ENCODE data around the gene USP33. TPM values are rescaled to one million over a fixed set of nuclear protein-coding genes. Genes with fewer than 3 reads are reported as not detected.
"Not testable (repeated sequence)": the region's sequence is repeated elsewhere in the genome, so short reads cannot be mapped to it uniquely, and the experiment has no call there.

The USP33 gene
- total RNA-seq, 1 experiment from 2014 or later: 36.1 TPM

DNA sequence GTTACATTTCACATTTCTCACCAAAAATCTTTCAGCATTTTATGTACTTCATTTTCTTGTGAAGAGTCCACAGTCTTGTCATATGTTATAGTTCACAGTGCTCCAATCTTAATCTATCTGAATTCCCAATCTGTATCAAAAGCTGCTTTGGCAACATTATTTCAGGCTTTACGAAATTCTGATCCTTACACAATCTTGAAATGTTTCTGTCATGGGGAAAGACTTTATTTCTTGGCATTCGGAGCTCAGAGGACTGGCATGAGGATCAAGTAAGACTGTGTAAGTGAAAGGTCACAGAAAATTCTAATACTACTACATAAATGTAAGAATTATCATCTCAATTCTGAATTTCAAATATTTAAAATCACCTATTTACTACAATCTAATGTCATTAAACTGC, 2.0 kb downstream of the USP33 start:
- ChIA-PET CTCF (no interaction called here), POLR2A (no interaction called here)
- H3K4me1 ChIP-seq: peaks cover 7% of the 10 kb centered on the region; the same call in 1 of the 2 replicates
- Mint-ChIP-seq H3K4me3 (ENCODE audit: unreplicated experiment) (no peak overlapping the region), H3K27ac (ENCODE audit: unreplicated experiment) (no peak overlapping the region), H3K4me1 (ENCODE audit: low read depth, unreplicated experiment) (peaks cover 19% of the 10 kb centered on the region), H3K27me3 (ENCODE audit: insufficient read depth, unreplicated experiment) (no peaks in the 10 kb centered on the region), H3K36me3 (ENCODE audit: insufficient read depth, unreplicated experiment) (no peaks in the 10 kb centered on the region), H3K9me3 (ENCODE audit: unreplicated experiment) (no peaks in the 10 kb centered on the region)
- TF ChIP-seq CTCF (IDR thresholded peaks at IDR 0.05; ENCODE audit: insufficient read depth in 1 of 2, low read depth in 1 of 2, low read length in 1 of 2, severe bottlenecking in 1 of 2, unreplicated experiment in 1 of 2): no peak
- no peak for DNase-seq
- H3K4me3 ChIP-seq (ENCODE audit: low read depth, low read length): no peak overlapping the region
- no TSS peak for BruUV-seq (replicated peaks)
- intact Hi-C loops (cut with micrococcal nuclease; ENCODE audit: unreplicated experiment): no loop called here
- H3K27me3 ChIP-seq (replicated peaks; ENCODE audit: control insufficient read depth, insufficient read depth, low read length): no peaks in the 10 kb centered on the region
- no peaks in the 10 kb centered on the region for H3K36me3 ChIP-seq (ENCODE audit: control insufficient read depth, insufficient read depth, low read length)
- H3K9me3 ChIP-seq: no peaks in the 10 kb centered on the region

- H3K36me3 ChIP-seq (ENCODE audit: control insufficient read depth, insufficient read depth, low read length): no peaks in the 10 kb centered on the region
- CTCF ChIA-PET: no interaction called here
- peaks cover 19% of the 10 kb centered on the region for H3K4me1 Mint-ChIP-seq (ENCODE audit: low read depth, unreplicated experiment)
- no peak overlapping the region for H3K27ac Mint-ChIP-seq (ENCODE audit: unreplicated experiment)
- POLR2A ChIA-PET: no interaction called here
- peaks cover 7% of the 10 kb centered on the region; the same call in 1 of the 2 replicates for H3K4me1 ChIP-seq
- no peak for TF ChIP-seq CTCF (IDR thresholded peaks at IDR 0.05; ENCODE audit: insufficient read depth in 1 of 2, low read depth in 1 of 2, low read length in 1 of 2, severe bottlenecking in 1 of 2, unreplicated experiment in 1 of 2)
- no peaks in the 10 kb centered on the region for H3K27me3 Mint-ChIP-seq (ENCODE audit: insufficient read depth, unreplicated experiment)
- H3K4me3 ChIP-seq (ENCODE audit: low read depth, low read length): no peak overlapping the region
- DNase-seq: no peak
- no peak overlapping the region for H3K4me3 Mint-ChIP-seq (ENCODE audit: unreplicated experiment)
- intact Hi-C loops (cut with micrococcal nuclease; ENCODE audit: unreplicated experiment): no loop called here
- no peaks in the 10 kb centered on the region for H3K27me3 ChIP-seq (replicated peaks; ENCODE audit: control insufficient read depth, insufficient read depth, low read length)
- no peaks in the 10 kb centered on the region for H3K36me3 Mint-ChIP-seq (ENCODE audit: insufficient read depth, unreplicated experiment)
- H3K9me3 ChIP-seq: no peaks in the 10 kb centered on the region
- BruUV-seq (replicated peaks): no TSS peak
- H3K9me3 Mint-ChIP-seq (ENCODE audit: unreplicated experiment): no peaks in the 10 kb centered on the region
Observed at GRCh38 chr1:77757066-77757584, 2.5 kb downstream of the USP33 start.

- intact Hi-C loops (cut with micrococcal nuclease; ENCODE audit: unreplicated experiment): no loop called here
- H3K4me3 ChIP-seq (ENCODE audit: low read depth, low read length): no peak overlapping the region
Observed at GRCh38 chr1:77756052-77756754, 3.4 kb downstream of the USP33 start.

GRCh38 chr1:77749489-77749888, 10.2 kb downstream of the USP33 start:
- CTCF ChIA-PET: not testable (repeated sequence)

More at GRCh38 chr1:77756052-77756754, 3.4 kb downstream of the USP33 start:
- Mint-ChIP-seq H3K9me3 (ENCODE audit: unreplicated experiment) (no peaks in the 10 kb centered on the region), H3K27me3 (ENCODE audit: insufficient read depth, unreplicated experiment) (no peaks in the 10 kb centered on the region), H3K27ac (ENCODE audit: unreplicated experiment) (no peak overlapping the region), H3K36me3 (ENCODE audit: insufficient read depth, unreplicated experiment) (no peaks in the 10 kb centered on the region), H3K4me3 (ENCODE audit: unreplicated experiment) (no peak overlapping the region), H3K4me1 (ENCODE audit: low read depth, unreplicated experiment) (peaks cover 19% of the 10 kb centered on the region)
- Histone ChIP-seq H3K36me3 (ENCODE audit: control insufficient read depth, insufficient read depth, low read length) (no peaks in the 10 kb centered on the region), H3K9me3 (no peaks in the 10 kb centered on the region), H3K27me3 (replicated peaks; ENCODE audit: control insufficient read depth, insufficient read depth, low read length) (no peaks in the 10 kb centered on the region), H3K4me1 (no peaks in the 10 kb centered on the region)
- no peak for DNase-seq
- BruUV-seq (replicated peaks): no TSS peak
- TF ChIP-seq CTCF (IDR thresholded peaks at IDR 0.05; ENCODE audit: insufficient read depth in 1 of 2, low read depth in 1 of 2, low read length in 1 of 2, severe bottlenecking in 1 of 2, unreplicated experiment in 1 of 2): no peak
- CTCF ChIA-PET: no interaction called here
- POLR2A ChIA-PET: no interaction called here

More at GRCh38 chr1:77749489-77749888, 10.2 kb downstream of the USP33 start:
- H3K27me3 ChIP-seq (replicated peaks; ENCODE audit: control insufficient read depth, insufficient read depth, low read length); H3K36me3 Mint-ChIP-seq (ENCODE audit: insufficient read depth, unreplicated experiment); DNase-seq; POLR2A ChIA-PET; H3K27me3 Mint-ChIP-seq (ENCODE audit: insufficient read depth, unreplicated experiment); H3K4me1 Mint-ChIP-seq (ENCODE audit: low read depth, unreplicated experiment); H3K4me1 ChIP-seq; BruUV-seq (replicated peaks); H3K27ac Mint-ChIP-seq (ENCODE audit: unreplicated experiment); H3K9me3 ChIP-seq; H3K4me3 ChIP-seq (ENCODE audit: low read depth, low read length); H3K9me3 Mint-ChIP-seq (ENCODE audit: unreplicated experiment); H3K36me3 ChIP-seq (ENCODE audit: control insufficient read depth, insufficient read depth, low read length); H3K4me3 Mint-ChIP-seq (ENCODE audit: unreplicated experiment): not testable (repeated sequence)
- intact Hi-C loops (cut with micrococcal nuclease; ENCODE audit: unreplicated experiment): loop anchor here (10.0 kb wide), 1 partner anchor 155 kb away; no protein-coding TSS in a partner anchor
